BLaER1 (cell line): ENCODE results near the gene PRRG2.

Source experiments
- H3K27ac ChIP-seq: shearing (Covaris generic); formaldehyde crosslinking; 2 replicates; pipeline ENCODE4 v1.8.1; 2022
- H3K27me3 ChIP-seq: shearing (Covaris generic); formaldehyde crosslinking; 2 replicates; pipeline ENCODE4 v1.8.1; 2022
- H3K36me3 ChIP-seq: shearing (Covaris generic); formaldehyde crosslinking; 2 replicates; pipeline ENCODE4 v1.8.1; 2022
- H3K4me1 ChIP-seq: shearing (Covaris generic); formaldehyde crosslinking; 2 replicates; pipeline ENCODE4 v1.8.1; 2022
- H3K4me2 ChIP-seq: shearing (Covaris generic); formaldehyde crosslinking; 2 replicates; pipeline ENCODE4 v1.8.1; 2022
- H3K4me3 ChIP-seq: shearing (Covaris generic); formaldehyde crosslinking; 2 replicates; pipeline ENCODE4 v1.8.1; 2022
- H3K9ac ChIP-seq: shearing (Covaris generic); formaldehyde crosslinking; 2 replicates; pipeline ENCODE4 v1.8.1; 2022
- H3K9me3 ChIP-seq: shearing (Covaris generic); formaldehyde crosslinking; 2 replicates; pipeline ENCODE4 v1.8.1; 2022
- H4K20me1 ChIP-seq: shearing (Covaris generic); formaldehyde crosslinking; 2 replicates; pipeline ENCODE4 v1.8.1; 2022
- Cebpa-rat ChIP-seq: shearing (Covaris generic); IDR thresholded peaks from 2 replicates; pipeline ENCODE4 v1.8.1; 2022

PRRG2 gene

DNA sequence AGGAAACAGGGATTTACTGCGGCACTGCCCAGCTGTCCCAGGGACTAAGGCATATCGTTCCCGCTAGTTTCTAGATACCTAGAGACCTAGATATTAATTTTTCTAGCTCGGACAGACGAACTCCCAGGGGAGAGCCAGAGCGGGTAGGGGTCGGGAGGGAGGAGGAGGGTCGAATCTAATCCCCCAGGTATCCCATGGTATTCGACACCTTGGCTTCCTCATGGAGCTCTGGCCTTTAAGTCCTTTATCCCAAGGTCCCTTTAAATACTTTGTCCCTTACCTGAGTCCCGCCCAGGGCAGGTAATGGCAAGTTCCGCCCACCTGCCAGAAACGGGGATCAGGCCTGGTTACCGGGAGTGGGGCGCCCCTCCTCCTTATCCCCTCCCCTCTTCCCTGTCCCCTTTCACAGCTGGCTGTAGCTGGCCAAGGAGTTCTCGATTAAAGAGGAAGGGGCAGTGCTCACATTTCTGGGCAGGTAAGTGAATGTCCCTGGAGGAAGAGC is at the start of gene PRRG2:
PRRG2 (plus strand) TSS at position 310 of the 502 bp plus-strand sequence. CDS start 1,904 bp downstream, outside the sequence.
- H3K4me2 ChIP-seq: peak within 1 kb of the TSS; percentile 92
- peak within 1 kb of the TSS; percentile 88 for H3K9ac ChIP-seq
- H4K20me1 ChIP-seq: peaks cover 24% of the 10 kb centered on the region; the same call in 1 of the 2 replicates
- H3K27me3 ChIP-seq: no peaks in the 10 kb centered on the region
- H3K9me3 ChIP-seq: no peaks in the 10 kb centered on the region
- H3K4me1 ChIP-seq: peaks cover 45% of the 10 kb centered on the region
- peak within 1 kb of the TSS; percentile 75 for H3K4me3 ChIP-seq
- peaks cover 11% of the 10 kb centered on the region for H3K36me3 ChIP-seq
- no peak for TF ChIP-seq Cebpa-rat
- peak within 1 kb of the TSS; percentile 84 for H3K27ac ChIP-seq

GRCh38 chr19:49533551-49534488 is 47.3 kb upstream of the PRRG2 start:
- no peak for TF ChIP-seq Cebpa-rat
- Histone ChIP-seq H4K20me1 (peaks cover 21% of the 10 kb centered on the region), H3K9ac (0 out of 2 replicates have a peak overlapping the region, but pooled peaks have one; percentile 8), H3K9me3 (no peaks in the 10 kb centered on the region), H3K36me3 (no peaks in the 10 kb centered on the region), H3K27me3 (peaks cover 24% of the 10 kb centered on the region), H3K4me2 (peak overlapping the region; percentile 95), H3K4me1 (peaks cover 58% of the 10 kb centered on the region), H3K27ac (no peak overlapping the region), H3K4me3 (peak overlapping the region; percentile 63)

- Histone ChIP-seq H4K20me1 (peaks cover 24% of the 10 kb centered on the region), H3K36me3 (no peaks in the 10 kb centered on the region), H3K4me1 (peaks cover 68% of the 10 kb centered on the region), H3K9me3 (no peaks in the 10 kb centered on the region), H3K4me2 (peak overlapping the region; percentile 95), H3K9ac (peak overlapping the region; percentile 8; the same call in 1 of the 2 replicates), H3K4me3 (peak overlapping the region; percentile 63), H3K27ac (no peak overlapping the region), H3K27me3 (peaks cover 24% of the 10 kb centered on the region)
- TF ChIP-seq Cebpa-rat: no peak
Measured at GRCh38 chr19:49534632-49535385, 46.3 kb upstream of the PRRG2 start.

DNA sequence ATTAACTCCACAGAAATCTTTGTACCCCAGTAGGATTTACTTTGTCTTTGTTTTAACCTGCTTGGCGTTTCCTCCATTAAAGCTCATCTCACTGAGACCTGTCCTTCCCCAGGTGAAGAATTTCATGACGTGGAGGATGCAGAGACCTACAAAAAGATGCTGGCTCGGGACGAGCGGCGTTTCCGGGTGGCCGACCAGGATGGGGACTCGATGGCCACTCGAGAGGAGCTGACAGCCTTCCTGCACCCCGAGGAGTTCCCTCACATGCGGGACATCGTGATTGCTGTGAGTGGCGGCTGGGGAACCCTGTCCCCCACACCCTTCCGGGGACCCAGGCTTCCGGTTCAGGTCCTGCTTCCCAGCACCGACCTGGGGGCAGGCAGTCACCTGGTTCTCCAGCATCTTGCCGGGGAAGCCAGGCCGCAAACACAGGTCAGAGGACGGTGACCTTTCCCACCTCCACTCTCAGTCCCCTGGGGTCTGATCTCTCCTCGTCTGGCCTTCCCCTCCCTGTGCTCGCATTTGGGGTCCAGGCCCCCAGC is 44.1 kb upstream of the PRRG2 start:
- no peak overlapping the region for H3K27ac ChIP-seq
- no peak for TF ChIP-seq Cebpa-rat

GRCh38 chr19:49538643-49539042 is 42.5 kb upstream of the PRRG2 start:
- H3K27me3 ChIP-seq: peaks cover 12% of the 10 kb centered on the region; the same call in 1 of the 2 replicates
- H3K4me3 ChIP-seq: no peak overlapping the region
- no peaks in the 10 kb centered on the region for H3K36me3 ChIP-seq
- TF ChIP-seq Cebpa-rat: no peak
- no peak overlapping the region for H3K9ac ChIP-seq
- no peak overlapping the region for H3K27ac ChIP-seq
- H4K20me1 ChIP-seq: peaks cover 24% of the 10 kb centered on the region
- peaks cover 60% of the 10 kb centered on the region for H3K4me1 ChIP-seq
- H3K4me2 ChIP-seq: peak overlapping the region; percentile 72
- no peaks in the 10 kb centered on the region for H3K9me3 ChIP-seq

More for the DNA sequence above, 44.1 kb upstream of the PRRG2 start:
- H4K20me1 ChIP-seq: peaks cover 24% of the 10 kb centered on the region
- peaks cover 24% of the 10 kb centered on the region for H3K27me3 ChIP-seq
- H3K4me1 ChIP-seq: peaks cover 68% of the 10 kb centered on the region
- no peaks in the 10 kb centered on the region for H3K36me3 ChIP-seq
- H3K9me3 ChIP-seq: no peaks in the 10 kb centered on the region
- H3K4me2 ChIP-seq: peak overlapping the region; percentile 72
- H3K4me3 ChIP-seq: no peak overlapping the region
- no peak overlapping the region for H3K9ac ChIP-seq

- Histone ChIP-seq H3K9me3 (no peaks in the 10 kb centered on the region), H3K36me3 (no peaks in the 10 kb centered on the region), H3K27ac (no peak overlapping the region), H3K9ac (no peak overlapping the region), H3K4me1 (peaks cover 54% of the 10 kb centered on the region), H3K4me2 (peak overlapping the region; percentile 72; the same call in 1 of the 2 replicates), H3K27me3 (peaks cover 9% of the 10 kb centered on the region; the same call in 1 of the 2 replicates), H3K4me3 (no peak overlapping the region), H4K20me1 (peaks cover 21% of the 10 kb centered on the region)
- no peak for TF ChIP-seq Cebpa-rat
Measured at GRCh38 chr19:49539192-49539952, 41.7 kb upstream of the PRRG2 start.

DNA sequence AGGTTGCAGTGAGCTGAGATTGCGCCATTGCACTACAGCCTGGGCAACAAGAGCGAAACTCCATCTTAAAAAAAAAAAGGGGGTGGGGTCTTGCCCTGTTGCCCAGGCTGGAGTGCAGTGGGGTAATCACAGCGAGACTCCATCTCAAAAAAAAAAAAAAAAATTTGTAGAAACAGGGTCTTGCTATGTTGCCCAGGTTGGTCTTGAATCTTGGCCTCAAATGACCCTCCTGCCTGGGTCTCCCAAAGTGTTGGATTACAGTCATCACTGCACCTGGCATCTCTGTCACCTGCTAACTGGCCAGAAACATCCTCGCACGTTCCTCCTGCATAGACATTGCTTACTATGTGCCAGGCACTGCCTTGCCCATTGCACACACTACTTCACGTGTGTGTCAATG is 39.2 kb upstream of the PRRG2 start:
- no peak overlapping the region for H3K27ac ChIP-seq
- H3K4me2 ChIP-seq: no peak overlapping the region
- no peak overlapping the region for H3K9ac ChIP-seq
- H3K4me3 ChIP-seq: no peak overlapping the region
- peaks cover 9% of the 10 kb centered on the region; the same call in 1 of the 2 replicates for H4K20me1 ChIP-seq
- peaks cover 41% of the 10 kb centered on the region for H3K4me1 ChIP-seq
- H3K36me3 ChIP-seq: no peaks in the 10 kb centered on the region
- H3K27me3 ChIP-seq: peaks cover 4% of the 10 kb centered on the region; the same call in 1 of the 2 replicates
- no peak for TF ChIP-seq Cebpa-rat
- H3K9me3 ChIP-seq: no peaks in the 10 kb centered on the region

DNA sequence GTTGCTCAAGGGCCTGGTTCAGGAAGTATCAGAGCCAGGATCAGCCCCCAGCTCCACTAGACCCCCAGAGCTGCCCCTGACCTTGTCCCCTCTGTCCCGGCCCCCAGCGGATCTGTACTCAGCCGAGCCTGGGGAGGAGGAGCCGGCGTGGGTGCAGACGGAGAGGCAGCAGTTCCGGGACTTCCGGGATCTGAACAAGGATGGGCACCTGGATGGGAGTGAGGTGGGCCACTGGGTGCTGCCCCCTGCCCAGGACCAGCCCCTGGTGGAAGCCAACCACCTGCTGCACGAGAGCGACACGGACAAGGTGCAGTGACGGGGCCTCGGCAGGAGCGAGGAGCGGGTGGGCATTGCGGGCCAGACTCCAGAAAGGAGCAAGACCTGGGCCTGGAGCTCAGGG is 38.7 kb upstream of the PRRG2 start:
- no peak overlapping the region for H3K4me2 ChIP-seq
- H3K36me3 ChIP-seq: no peaks in the 10 kb centered on the region
- H3K4me1 ChIP-seq: peaks cover 36% of the 10 kb centered on the region
- H3K9ac ChIP-seq: no peak overlapping the region
- no peaks in the 10 kb centered on the region for H3K9me3 ChIP-seq
- H4K20me1 ChIP-seq: peaks cover 9% of the 10 kb centered on the region; the same call in 1 of the 2 replicates
- H3K27me3 ChIP-seq: no peaks in the 10 kb centered on the region
- no peak overlapping the region for H3K4me3 ChIP-seq
- TF ChIP-seq Cebpa-rat: no peak
- H3K27ac ChIP-seq: no peak overlapping the region

DNA sequence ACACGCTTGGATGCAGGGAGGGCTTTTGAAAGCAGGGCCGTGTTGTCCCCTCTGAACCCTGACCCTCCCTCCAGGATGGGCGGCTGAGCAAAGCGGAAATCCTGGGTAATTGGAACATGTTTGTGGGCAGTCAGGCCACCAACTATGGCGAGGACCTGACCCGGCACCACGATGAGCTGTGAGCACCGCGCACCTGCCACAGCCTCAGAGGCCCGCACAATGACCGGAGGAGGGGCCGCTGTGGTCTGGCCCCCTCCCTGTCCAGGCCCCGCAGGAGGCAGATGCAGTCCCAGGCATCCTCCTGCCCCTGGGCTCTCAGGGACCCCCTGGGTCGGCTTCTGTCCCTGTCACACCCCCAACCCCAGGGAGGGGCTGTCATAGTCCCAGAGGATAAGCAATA is 38.1 kb upstream of the PRRG2 start:
- no peak overlapping the region for H3K9ac ChIP-seq
- H3K4me1 ChIP-seq: peaks cover 30% of the 10 kb centered on the region
- no peaks in the 10 kb centered on the region for H3K27me3 ChIP-seq
- no peaks in the 10 kb centered on the region for H3K9me3 ChIP-seq
- H3K27ac ChIP-seq: no peak overlapping the region
- no peaks in the 10 kb centered on the region for H3K36me3 ChIP-seq
- no peak overlapping the region for H3K4me3 ChIP-seq
- TF ChIP-seq Cebpa-rat: no peak
- no peak overlapping the region for H3K4me2 ChIP-seq
- peaks cover 9% of the 10 kb centered on the region; the same call in 1 of the 2 replicates for H4K20me1 ChIP-seq
